ENCODE data around the gene YJU2. TPM values are rescaled to one million over a fixed set of nuclear protein-coding genes. Genes with fewer than 3 reads are reported as not detected.

Gene YJU2
- total RNA-seq, 1 experiment from 2014 or later: 26.9 TPM

GRCh38 chr19:4234142-4234861 is 12.6 kb upstream of the YJU2 start:
- ATAC-seq: no peak

More at GRCh38 chr19:4234142-4234861, 12.6 kb upstream of the YJU2 start:
- Histone ChIP-seq H3K36me3 (ENCODE audit: control insufficient read depth in 1 of 2, insufficient read depth in 2 of 2, low read length in 2 of 2) (no peaks in the 10 kb centered on the region), H2AFZ (ENCODE audit: low read depth, low read length, poor library complexity, severe bottlenecking) (no peak overlapping the region), H3K9me2 (ENCODE audit: insufficient read depth) (no peaks in the 10 kb centered on the region), H3K27me3 (ENCODE audit: insufficient read depth, low read length) (no peaks in the 10 kb centered on the region), H3K4me1 (ENCODE audit: control insufficient read depth in 1 of 2, insufficient read depth in 2 of 2, low read length in 2 of 2) (peaks cover 1 to 17% of the 10 kb centered on the region in 2 experiments; a peak in 3 of 4 replicates), H3K27ac (ENCODE audit: low read depth, low read length) (no peak overlapping the region), H3K79me2 (ENCODE audit: insufficient read depth, low read length) (no peaks in the 10 kb centered on the region), H3K4me3 (replicated peaks in 1 of 2; ENCODE audit: low read depth in 1 of 2, low read length in 2 of 2) (no peak overlapping the region), H3K4me2 (ENCODE audit: low read length) (no peak overlapping the region), H3K9me3 (ENCODE audit: control insufficient read depth in 1 of 2, insufficient read depth in 1 of 2, low read depth in 1 of 2, low read length in 2 of 2) (no peaks in the 10 kb centered on the region), H4K20me1 (ENCODE audit: insufficient read depth) (no peaks in the 10 kb centered on the region), H3K9ac (ENCODE audit: low read length) (no peak overlapping the region)
- TF ChIP-seq CBX3 (IDR thresholded peaks at IDR 0.05; ENCODE audit: low read depth) (no peak), SP1 (IDR thresholded peaks at IDR 0.05; ENCODE audit: low read depth) (no peak), POLR2AphosphoS5 (IDR thresholded peaks at IDR 0.05; ENCODE audit: low read depth, low read length) (no peak), ATF3 (IDR thresholded peaks at IDR 0.05) (no peak), TCF7L2 (IDR thresholded peaks at IDR 0.05; ENCODE audit: borderline replicate concordance, extremely low read depth, insufficient read depth, insufficient read length) (no peak), ELF1 (IDR thresholded peaks at IDR 0.05; ENCODE audit: borderline replicate concordance, low read depth) (no peak), ZBTB33 (IDR thresholded peaks at IDR 0.05; ENCODE audit: extremely low read depth, insufficient replicate concordance, low read length) (no peak), POLR2A (IDR thresholded peaks at IDR 0.05; ENCODE audit: borderline replicate concordance, extremely low read depth, insufficient read depth, insufficient read length) (no peak)
- DNase-seq (ENCODE audit: low read depth, low spot score): no peak
- ChIA-PET POLR2A (no interaction called here), RAD21 (ENCODE audit: low non-redundant PET in 1 of 2, low total read pairs in 2 of 2, uncharacterized antibody in 2 of 2, unreplicated experiment in 2 of 2) (no interaction called here), CTCF (interaction anchor here (0.9 to 1.8 kb wide), 2 partner anchors 26 to 95 kb away, joined by 3 to 7 read pairs; no protein-coding TSS in a partner anchor)
- no TSS peak for BruUV-seq (replicated peaks)
- intact Hi-C loops (cut with micrococcal nuclease): no loop called here
